HEK293 (cell line): ENCODE data around the gene HPSE2.

Source experiments
- CTCF ChIP-seq: fragments of 450-650 bp; formaldehyde crosslinking; IDR thresholded peaks from 2 replicates; pipeline ENCODE4 v1.5.1; 2016; ENCODE audit warnings: missing biosample characterization, missing genetic modification characterization
- PATZ1 ChIP-seq: fragments of 450-650 bp; formaldehyde crosslinking; IDR thresholded peaks from 2 replicates; pipeline ENCODE4 v1.5.1; 2016; ENCODE audit warnings: missing biosample characterization, missing genetic modification characterization
- TCF7L2 ChIP-seq: IDR thresholded peaks from 2 replicates; pipeline ENCODE4 v1.6.1; 2011; ENCODE audit warnings: low read depth, mild to moderate bottlenecking, inconsistent platforms, low read length, moderate library complexity, borderline replicate concordance
- YY1 ChIP-seq: fragments of 450-650 bp; formaldehyde crosslinking; IDR thresholded peaks from 2 replicates; pipeline ENCODE4 v1.5.1; 2018; ENCODE audit warnings: missing biosample characterization, missing genetic modification characterization
- ZBTB1 ChIP-seq: fragments of 450-650 bp; formaldehyde crosslinking; IDR thresholded peaks from 2 replicates; pipeline ENCODE4 v1.5.1; 2016; ENCODE audit warnings: missing biosample characterization, missing genetic modification characterization
- ZNF274 ChIP-seq, 2 experiments: fragments of 200-500 bp in 1 of 2; fragments of 450-650 bp in 1 of 2; sonication (Bioruptor generic) in 1 of 2; formaldehyde crosslinking in 1 of 2; IDR thresholded peaks; 2 replicates each; pipeline versions ENCODE4 v1.5.1 to v1.6.1; 2014 to 2016; ENCODE audit warnings: borderline replicate concordance in 1 of 2, inconsistent platforms in 1 of 2, low read length in 1 of 2, missing biosample characterization in 1 of 2, missing genetic modification characterization in 1 of 2
- ZNF624 ChIP-seq: fragments of 450-650 bp; formaldehyde crosslinking; IDR thresholded peaks from 2 replicates; pipeline ENCODE4 v1.5.1; 2017; ENCODE audit warnings: missing biosample characterization, missing genetic modification characterization
- ZNF629 ChIP-seq: fragments of 450-650 bp; formaldehyde crosslinking; IDR thresholded peaks from 2 replicates; pipeline ENCODE4 v1.5.1; 2017; ENCODE audit warnings: missing biosample characterization, missing genetic modification characterization

- TF ChIP-seq ZNF629 (peak; percentile 98), ZNF274 (IDR thresholded peaks at IDR 0.05; ENCODE audit: low read length) (no peak), ZNF274 (tag by site-specific recombination; IDR thresholded peaks at IDR 0.05; ENCODE audit: borderline replicate concordance) (no peak), CTCF (tag by site-specific recombination) (no peak), YY1 (tag by site-specific recombination) (no peak), TCF7L2 (no peak), PATZ1 (tag by site-specific recombination) (no peak; the same call in 1 of the 2 replicates), ZNF624 (tag by site-specific recombination) (no peak), ZBTB1 (tag by site-specific recombination) (no peak)
Measured at GRCh38 chr10:98460837-98461499, 774.7 kb downstream of the HPSE2 start.
